ENCODE results near the gene OPRM1. TPM values are rescaled to one million over a fixed set of nuclear protein-coding genes. Genes with fewer than 3 reads are reported as not detected.

The OPRM1 gene
- total and polyA plus RNA-seq, 4 donors = not detected

DNA sequence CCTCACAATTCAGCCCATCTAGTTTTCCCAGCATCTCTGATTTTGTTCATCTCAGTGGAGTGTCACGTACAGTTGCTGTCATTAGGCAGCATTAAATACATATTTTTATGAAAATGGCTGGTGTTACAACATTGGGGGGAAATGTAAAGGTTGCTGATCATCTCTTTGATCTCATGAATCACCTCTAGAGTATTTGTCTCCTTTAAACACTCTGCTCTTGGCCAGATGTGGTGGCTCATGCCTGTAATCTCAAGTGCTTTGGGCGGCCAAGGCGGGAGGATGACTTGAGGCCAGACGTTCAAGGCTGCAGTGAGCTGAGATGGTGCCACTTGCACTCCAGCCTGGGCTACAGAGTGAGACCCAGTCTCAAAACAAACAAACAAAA is 189.5 kb downstream of the OPRM1 start:
- Histone ChIP-seq H3K27ac (ENCODE audit: low read depth in 1 of 2, low read length in 2 of 2) (no peak overlapping the region), H3K9ac (ENCODE audit: low read depth in 1 of 2, low read length in 2 of 2) (no peak overlapping the region), H3K27me3 (ENCODE audit: control insufficient read depth in 4 of 4, insufficient read depth in 4 of 4, low read length in 3 of 4) (no peaks in the 10 kb centered on the region), H3K4me1 (ENCODE audit: control insufficient read depth in 4 of 4, insufficient read depth in 4 of 4, low read length in 3 of 4) (peaks cover 0 to 3% (median 0%) of the 10 kb centered on the region in 4 donors), H3K4me3 (ENCODE audit: low read depth in 1 of 3, low read length in 3 of 3) (no peak overlapping the region), H3K9me3 (ENCODE audit: control insufficient read depth in 4 of 4, low read length in 3 of 4) (no peaks in the 10 kb centered on the region), H3K36me3 (ENCODE audit: control insufficient read depth in 4 of 4, insufficient read depth in 3 of 4, low read depth in 1 of 4, low read length in 3 of 4) (no peaks in the 10 kb centered on the region)
- 91% methylated on average over 4 of the region's 4 CpGs for WGBS
- no peak for DNase-seq (ENCODE audit: low spot score)
- no peak for TF ChIP-seq ATF3 (IDR thresholded peaks at IDR 0.05)
- TF ChIP-seq REST (IDR thresholded peaks at IDR 0.05) = no peak
- TF ChIP-seq RAD21 (IDR thresholded peaks at IDR 0.05) = no peak
- TF ChIP-seq, protein P1, sequence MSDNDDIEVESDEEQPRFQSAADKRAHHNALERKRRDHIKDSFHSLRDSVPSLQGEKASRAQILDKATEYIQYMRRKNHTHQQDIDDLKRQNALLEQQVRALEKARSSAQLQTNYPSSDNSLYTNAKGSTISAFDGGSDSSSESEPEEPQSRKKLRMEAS (IDR thresholded peaks at IDR 0.05) = no peak
- TF ChIP-seq HNF4A (conservative IDR thresholded peaks at IDR 0.05) = no peak
- TF ChIP-seq HNF4G (IDR thresholded peaks at IDR 0.05) = no peak
- no peak for TF ChIP-seq EGR1 (IDR thresholded peaks at IDR 0.05; ENCODE audit: low read depth in 2 of 2)
- TF ChIP-seq FOXA2 (IDR thresholded peaks at IDR 0.05) = no peak
- TF ChIP-seq, protein P2, sequence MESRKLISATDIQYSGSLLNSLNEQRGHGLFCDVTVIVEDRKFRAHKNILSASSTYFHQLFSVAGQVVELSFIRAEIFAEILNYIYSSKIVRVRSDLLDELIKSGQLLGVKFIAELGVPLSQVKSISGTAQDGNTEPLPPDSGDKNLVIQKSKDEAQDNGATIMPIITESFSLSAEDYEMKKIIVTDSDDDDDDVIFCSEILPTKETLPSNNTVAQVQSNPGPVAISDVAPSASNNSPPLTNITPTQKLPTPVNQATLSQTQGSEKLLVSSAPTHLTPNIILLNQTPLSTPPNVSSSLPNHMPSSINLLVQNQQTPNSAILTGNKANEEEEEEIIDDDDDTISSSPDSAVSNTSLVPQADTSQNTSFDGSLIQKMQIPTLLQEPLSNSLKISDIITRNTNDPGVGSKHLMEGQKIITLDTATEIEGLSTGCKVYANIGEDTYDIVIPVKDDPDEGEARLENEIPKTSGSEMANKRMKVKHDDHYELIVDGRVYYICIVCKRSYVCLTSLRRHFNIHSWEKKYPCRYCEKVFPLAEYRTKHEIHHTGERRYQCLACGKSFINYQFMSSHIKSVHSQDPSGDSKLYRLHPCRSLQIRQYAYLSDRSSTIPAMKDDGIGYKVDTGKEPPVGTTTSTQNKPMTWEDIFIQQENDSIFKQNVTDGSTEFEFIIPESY (IDR thresholded peaks at IDR 0.05) = no peak

- no peaks in the 10 kb centered on the region for H3K9me3 ChIP-seq (ENCODE audit: control insufficient read depth in 4 of 4, low read length in 3 of 4)
- H3K27me3 ChIP-seq (ENCODE audit: control insufficient read depth in 4 of 4, insufficient read depth in 4 of 4, low read length in 3 of 4) = no peaks in the 10 kb centered on the region
- H3K4me3 ChIP-seq (ENCODE audit: low read depth in 1 of 3, low read length in 3 of 3) = no peak overlapping the region
- no peaks in the 10 kb centered on the region for H3K36me3 ChIP-seq (ENCODE audit: control insufficient read depth in 4 of 4, insufficient read depth in 3 of 4, low read depth in 1 of 4, low read length in 3 of 4)
- H3K27ac ChIP-seq (ENCODE audit: low read depth in 1 of 2, low read length in 2 of 2) = no peak overlapping the region
- DNase-seq (ENCODE audit: low spot score) = no peak
- WGBS = 69% methylated on average over 6 of the region's 6 CpGs
- H3K9ac ChIP-seq (ENCODE audit: low read depth in 1 of 2, low read length in 2 of 2) = no peak overlapping the region
- peaks cover 0 to 3% (median 0%) of the 10 kb centered on the region in 4 donors for H3K4me1 ChIP-seq (ENCODE audit: control insufficient read depth in 4 of 4, insufficient read depth in 4 of 4, low read length in 3 of 4)
- TF ChIP-seq RAD21 (IDR thresholded peaks at IDR 0.05) (no peak), YY1 (IDR thresholded peaks at IDR 0.05) (no peak), HNF4A (conservative IDR thresholded peaks at IDR 0.05) (no peak), NR2F2 (IDR thresholded peaks at IDR 0.05) (no peak), RXRA (IDR thresholded peaks at IDR 0.05) (no peak)
Observed at GRCh38 chr6:154229786-154230185, 190.7 kb downstream of the OPRM1 start.

GRCh38 chr6:154230393-154230792 is 191.4 kb downstream of the OPRM1 start:
- DNase-seq (ENCODE audit: low spot score) = no peak
- H3K36me3 ChIP-seq (ENCODE audit: control insufficient read depth in 4 of 4, insufficient read depth in 3 of 4, low read depth in 1 of 4, low read length in 3 of 4) = no peaks in the 10 kb centered on the region
- H3K4me1 ChIP-seq (ENCODE audit: control insufficient read depth in 4 of 4, insufficient read depth in 4 of 4, low read length in 3 of 4) = peaks cover 0 to 3% (median 0%) of the 10 kb centered on the region in 4 donors
- no peak overlapping the region for H3K4me3 ChIP-seq (ENCODE audit: low read depth in 1 of 3, low read length in 3 of 3)
- no peak overlapping the region for H3K27ac ChIP-seq (ENCODE audit: low read depth in 1 of 2, low read length in 2 of 2)
- H3K27me3 ChIP-seq (ENCODE audit: control insufficient read depth in 4 of 4, insufficient read depth in 4 of 4, low read length in 3 of 4) = no peaks in the 10 kb centered on the region
- 82% methylated on average over 3 of the region's 3 CpGs for WGBS
- H3K9ac ChIP-seq (ENCODE audit: low read depth in 1 of 2, low read length in 2 of 2) = no peak overlapping the region
- no peaks in the 10 kb centered on the region for H3K9me3 ChIP-seq (ENCODE audit: control insufficient read depth in 4 of 4, low read length in 3 of 4)
- TF ChIP-seq FOXA1 (IDR thresholded peaks at IDR 0.05) = no peak
- TF ChIP-seq REST (IDR thresholded peaks at IDR 0.05) = no peak
- no peak for TF ChIP-seq GABPA (IDR thresholded peaks at IDR 0.05 in 1 of 2, conservative IDR thresholded peaks at IDR 0.05 in 1 of 2)
- no peak for TF ChIP-seq RXRA (IDR thresholded peaks at IDR 0.05)
- no peak for TF ChIP-seq HNF4A (conservative IDR thresholded peaks at IDR 0.05)
- no peak for TF ChIP-seq EGR1 (IDR thresholded peaks at IDR 0.05; ENCODE audit: low read depth in 2 of 2)
- no peak for TF ChIP-seq SP1 (IDR thresholded peaks at IDR 0.05)
- TF ChIP-seq, protein P1 (IDR thresholded peaks at IDR 0.05) = no peak
- TF ChIP-seq TAF1 (conservative IDR thresholded peaks at IDR 0.05) = no peak
- TF ChIP-seq NR2F2 (IDR thresholded peaks at IDR 0.05) = no peak
- TF ChIP-seq JUND (IDR thresholded peaks at IDR 0.05) = no peak

Measured in liver (tissue), 9 donors.